HAP-1 (cell line): ENCODE data around the gene RNPEPL1.

Source experiments
- DNase-seq, 2 experiments: peaks; one replicate each; pipeline ENCODE4 v3.0.0-alpha.2; 2016 to 2020; ENCODE audit warnings: low spot score in 2 of 2
- H3K27me3 ChIP-seq: fragments of 250-450 bp; sonication (Bioruptor Pico); 2 replicates; pipeline ENCODE4 v1.5.1; 2020; ENCODE audit warnings: low read depth, mild to moderate bottlenecking, moderate library complexity
- H3K36me3 ChIP-seq: fragments of 250-450 bp; sonication (Bioruptor Pico); replicated peaks from 2 replicates; pipeline ENCODE4 v1.5.1; 2020; ENCODE audit warnings: mild to moderate bottlenecking
- H3K4me1 ChIP-seq: fragments of 250-450 bp; sonication (Bioruptor Pico); 2 replicates; pipeline ENCODE4 v1.5.1; 2020; ENCODE audit warnings: mild to moderate bottlenecking
- H3K4me3 ChIP-seq: fragments of 250-450 bp; sonication (Bioruptor Pico); 2 replicates; pipeline ENCODE4 v1.5.1; 2020; ENCODE audit warnings: mild to moderate bottlenecking, moderate library complexity
- H3K9me3 ChIP-seq: fragments of 250-450 bp; sonication (Bioruptor Pico); 2 replicates; pipeline ENCODE4 v1.5.1; 2020; ENCODE audit warnings: mild to moderate bottlenecking, moderate library complexity
- in situ Hi-C: fragments of 300-500 bp; cut with MboI; formaldehyde crosslinking; loops from 3 replicates; pipeline ENCODE4 v1.14.3; 2020; ENCODE audit warnings: low sequenced_read_pairs, inconsistent platforms, mixed read lengths

Gene RNPEPL1

DNA sequence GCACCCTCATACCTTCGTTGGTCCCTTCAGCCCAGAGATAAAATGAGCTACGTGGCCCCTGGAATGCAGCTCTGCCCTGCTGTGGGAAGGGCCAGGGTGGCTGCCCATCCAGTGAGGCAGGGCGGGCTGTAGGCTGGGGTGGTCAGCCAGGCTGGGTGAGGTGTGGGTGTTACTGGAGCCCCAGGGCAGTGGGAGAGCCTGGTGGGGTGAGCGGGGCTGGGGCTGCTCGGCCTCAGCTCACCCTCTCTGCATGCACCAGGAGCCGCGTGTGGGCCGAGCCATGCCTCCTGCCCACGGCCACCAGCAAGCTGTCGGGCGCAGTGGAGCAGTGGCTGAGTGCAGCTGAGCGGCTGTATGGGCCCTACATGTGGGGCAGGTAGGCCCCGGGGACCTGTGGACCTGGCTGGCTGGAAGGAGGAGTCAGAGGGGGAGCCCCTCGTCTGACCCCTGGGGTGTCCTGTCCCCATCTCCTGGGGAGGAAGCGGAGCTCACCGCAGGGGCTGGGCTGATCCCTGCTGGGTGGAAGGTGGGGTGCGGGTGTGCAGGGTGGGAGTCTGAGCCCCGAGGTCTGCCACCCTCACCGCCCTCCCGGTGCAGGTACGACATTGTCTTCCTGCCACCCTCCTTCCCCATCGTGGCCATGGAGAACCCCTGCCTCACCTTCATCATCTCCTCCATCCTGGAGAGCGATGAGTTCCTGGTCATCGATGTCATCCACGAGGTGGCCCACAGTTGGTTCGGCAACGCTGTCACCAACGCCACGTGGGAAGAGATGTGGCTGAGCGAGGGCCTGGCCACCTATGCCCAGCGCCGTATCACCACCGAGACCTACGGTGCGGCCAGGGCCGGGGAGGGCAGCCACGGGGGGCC is 5.5 kb downstream of the RNPEPL1 start:
- Histone ChIP-seq H3K36me3 (peaks cover 14% of the 10 kb centered on the region), H3K4me3 (no peak overlapping the region), H3K27me3 (no peaks in the 10 kb centered on the region), H3K4me1 (no peaks in the 10 kb centered on the region; the same call in 1 of the 2 replicates), H3K9me3 (no peaks in the 10 kb centered on the region)
- no peak for DNase-seq
- in situ Hi-C loops, result no loop called here

GRCh38 chr2:240574386-240575100 is 6.3 kb downstream of the RNPEPL1 start:
- H3K9me3 ChIP-seq, result no peaks in the 10 kb centered on the region
- in situ Hi-C loops, result no loop called here
- DNase-seq, result no peak
- no peak overlapping the region for H3K4me3 ChIP-seq
- peaks cover 14% of the 10 kb centered on the region for H3K36me3 ChIP-seq
- H3K27me3 ChIP-seq, result no peaks in the 10 kb centered on the region
- H3K4me1 ChIP-seq, result no peaks in the 10 kb centered on the region; the same call in 1 of the 2 replicates

DNA sequence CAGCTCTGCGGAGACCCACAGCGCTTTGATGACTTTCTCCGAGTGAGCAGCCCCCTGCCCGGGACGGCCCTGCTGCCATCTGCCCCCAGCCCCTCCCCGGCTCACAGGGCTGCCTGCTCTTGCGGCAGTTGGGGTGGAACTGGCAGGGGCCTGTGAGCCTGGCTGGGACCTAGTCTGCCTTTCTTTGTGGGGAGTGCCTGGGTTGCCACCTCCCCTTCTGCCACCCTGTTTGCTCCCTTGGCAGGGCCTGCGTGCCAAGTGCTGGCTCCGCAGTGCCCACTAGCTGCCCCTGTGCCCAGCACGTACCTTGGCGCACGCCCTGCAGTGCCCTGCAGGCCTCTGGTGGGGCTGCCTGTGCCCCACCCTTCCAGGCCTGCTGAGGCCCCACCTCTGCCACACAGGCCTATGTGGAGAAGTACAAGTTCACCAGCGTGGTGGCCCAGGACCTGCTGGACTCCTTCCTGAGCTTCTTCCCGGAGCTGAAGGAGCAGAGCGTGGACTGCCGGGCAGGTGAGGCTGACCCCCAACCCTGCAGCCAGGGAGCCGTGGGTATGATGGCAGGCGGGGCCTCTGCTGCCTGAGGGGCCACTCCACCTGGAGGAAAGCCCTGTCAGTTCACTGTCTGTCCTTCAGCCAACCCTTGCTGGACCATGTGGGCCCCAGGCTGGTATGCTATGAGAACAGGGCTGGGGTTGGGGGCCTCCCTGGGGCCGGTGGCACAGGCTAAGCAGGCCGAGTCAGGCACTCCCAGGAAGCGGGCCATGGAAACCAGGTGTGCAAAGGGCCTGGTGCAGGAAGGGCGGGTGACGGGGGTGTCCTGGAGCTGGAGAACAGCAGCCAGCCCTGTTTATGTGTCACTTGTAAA is 7.0 kb downstream of the RNPEPL1 start:
- H3K4me1 ChIP-seq, result no peaks in the 10 kb centered on the region
- no peaks in the 10 kb centered on the region for H3K27me3 ChIP-seq
- no peaks in the 10 kb centered on the region for H3K9me3 ChIP-seq
- no peak overlapping the region for H3K4me3 ChIP-seq
- in situ Hi-C loops, result no loop called here
- no peak for DNase-seq
- peaks cover 14% of the 10 kb centered on the region for H3K36me3 ChIP-seq

DNA sequence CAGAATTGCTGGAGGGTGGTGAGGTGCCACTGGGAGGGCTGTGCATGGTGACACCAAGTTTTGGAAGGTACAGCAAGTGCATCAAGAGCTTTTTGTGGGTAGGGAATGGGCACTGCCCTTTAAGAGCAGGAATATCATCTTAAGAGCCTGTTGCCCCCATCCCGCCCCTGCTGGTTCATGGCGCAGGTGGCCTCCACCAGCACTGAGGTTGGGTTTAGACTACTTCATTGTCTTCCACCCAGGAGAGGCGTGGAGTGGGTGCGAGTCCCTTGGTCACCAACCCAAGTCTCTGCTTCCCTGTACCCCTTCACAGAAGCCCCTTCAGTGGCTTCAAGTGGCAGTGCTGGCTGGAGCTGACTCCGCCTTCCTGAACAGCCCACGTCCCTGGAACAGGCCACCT is 7.8 kb downstream of the RNPEPL1 start:
- Histone ChIP-seq H3K9me3 (no peaks in the 10 kb centered on the region), H3K4me3 (no peak overlapping the region), H3K27me3 (no peaks in the 10 kb centered on the region), H3K4me1 (no peaks in the 10 kb centered on the region), H3K36me3 (peaks cover 14% of the 10 kb centered on the region)
- in situ Hi-C loops, result no loop called here
- no peak for DNase-seq

DNA sequence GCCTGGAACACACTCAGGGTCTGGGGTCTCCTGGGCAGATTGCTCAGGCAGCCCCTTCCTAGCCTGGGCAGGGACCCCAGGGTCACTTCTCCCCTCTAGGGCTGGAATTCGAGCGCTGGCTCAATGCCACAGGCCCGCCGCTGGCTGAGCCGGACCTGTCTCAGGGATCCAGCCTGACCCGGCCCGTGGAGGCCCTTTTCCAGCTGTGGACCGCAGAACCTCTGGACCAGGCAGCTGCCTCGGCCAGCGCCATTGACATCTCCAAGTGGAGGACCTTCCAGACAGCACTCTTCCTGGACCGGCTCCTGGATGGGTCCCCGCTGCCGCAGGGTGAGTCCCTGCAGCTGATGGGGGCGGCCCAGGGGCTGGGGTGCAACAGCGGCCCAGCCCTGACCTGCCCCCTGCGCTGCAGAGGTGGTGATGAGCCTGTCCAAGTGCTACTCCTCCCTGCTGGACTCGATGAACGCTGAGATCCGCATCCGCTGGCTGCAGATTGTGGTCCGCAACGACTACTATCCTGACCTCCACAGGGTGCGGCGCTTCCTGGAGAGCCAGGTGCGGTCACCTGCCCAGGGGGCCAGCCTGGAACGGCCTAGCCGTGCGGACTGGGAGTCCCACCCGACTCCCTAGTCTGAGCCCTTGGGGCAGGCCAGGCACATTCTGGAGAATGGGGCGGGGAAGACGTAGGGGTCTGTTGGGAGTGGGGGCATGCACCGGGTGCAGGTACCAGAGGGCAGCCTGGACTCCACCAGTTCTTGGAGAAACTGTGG is 8.3 kb downstream of the RNPEPL1 start:
- Histone ChIP-seq H3K27me3 (no peaks in the 10 kb centered on the region), H3K36me3 (peaks cover 14% of the 10 kb centered on the region), H3K4me1 (no peaks in the 10 kb centered on the region), H3K9me3 (no peaks in the 10 kb centered on the region), H3K4me3 (no peak overlapping the region)
- in situ Hi-C loops, result no loop called here
- no peak for DNase-seq

GRCh38 chr2:240577281-240578109 is 9.2 kb downstream of the RNPEPL1 start:
- DNase-seq, result no peak
- no peaks in the 10 kb centered on the region for H3K9me3 ChIP-seq
- no peaks in the 10 kb centered on the region for H3K27me3 ChIP-seq
- peaks cover 4% of the 10 kb centered on the region for H3K4me1 ChIP-seq
- no peak overlapping the region for H3K4me3 ChIP-seq
- H3K36me3 ChIP-seq, result peaks cover 14% of the 10 kb centered on the region
- in situ Hi-C loops, result no loop called here

- H3K4me1 ChIP-seq, result peaks cover 10% of the 10 kb centered on the region
- H3K36me3 ChIP-seq, result peaks cover 14% of the 10 kb centered on the region
- H3K9me3 ChIP-seq, result no peaks in the 10 kb centered on the region
- H3K4me3 ChIP-seq, result no peak overlapping the region
- DNase-seq, result no peak
- H3K27me3 ChIP-seq, result no peaks in the 10 kb centered on the region
- in situ Hi-C loops, result no loop called here
Observed at GRCh38 chr2:240578110-240578450, 9.8 kb downstream of the RNPEPL1 start.

- H3K4me3 ChIP-seq, result no peak overlapping the region
- H3K27me3 ChIP-seq, result no peaks in the 10 kb centered on the region
- H3K9me3 ChIP-seq, result no peaks in the 10 kb centered on the region
- peaks cover 11% of the 10 kb centered on the region for H3K4me1 ChIP-seq
- peaks cover 14% of the 10 kb centered on the region for H3K36me3 ChIP-seq
- no peak for DNase-seq
- in situ Hi-C loops, result no loop called here
Observed at GRCh38 chr2:240578488-240578887, 10.2 kb downstream of the RNPEPL1 start.

- H3K27me3 ChIP-seq, result no peaks in the 10 kb centered on the region
- no peak overlapping the region for H3K4me3 ChIP-seq
- H3K36me3 ChIP-seq, result peaks cover 14% of the 10 kb centered on the region
- no peak for DNase-seq
- no peaks in the 10 kb centered on the region for H3K9me3 ChIP-seq
- peaks cover 11% of the 10 kb centered on the region for H3K4me1 ChIP-seq
- in situ Hi-C loops, result no loop called here
Observed at GRCh38 chr2:240579071-240579762, 10.9 kb downstream of the RNPEPL1 start.

DNA sequence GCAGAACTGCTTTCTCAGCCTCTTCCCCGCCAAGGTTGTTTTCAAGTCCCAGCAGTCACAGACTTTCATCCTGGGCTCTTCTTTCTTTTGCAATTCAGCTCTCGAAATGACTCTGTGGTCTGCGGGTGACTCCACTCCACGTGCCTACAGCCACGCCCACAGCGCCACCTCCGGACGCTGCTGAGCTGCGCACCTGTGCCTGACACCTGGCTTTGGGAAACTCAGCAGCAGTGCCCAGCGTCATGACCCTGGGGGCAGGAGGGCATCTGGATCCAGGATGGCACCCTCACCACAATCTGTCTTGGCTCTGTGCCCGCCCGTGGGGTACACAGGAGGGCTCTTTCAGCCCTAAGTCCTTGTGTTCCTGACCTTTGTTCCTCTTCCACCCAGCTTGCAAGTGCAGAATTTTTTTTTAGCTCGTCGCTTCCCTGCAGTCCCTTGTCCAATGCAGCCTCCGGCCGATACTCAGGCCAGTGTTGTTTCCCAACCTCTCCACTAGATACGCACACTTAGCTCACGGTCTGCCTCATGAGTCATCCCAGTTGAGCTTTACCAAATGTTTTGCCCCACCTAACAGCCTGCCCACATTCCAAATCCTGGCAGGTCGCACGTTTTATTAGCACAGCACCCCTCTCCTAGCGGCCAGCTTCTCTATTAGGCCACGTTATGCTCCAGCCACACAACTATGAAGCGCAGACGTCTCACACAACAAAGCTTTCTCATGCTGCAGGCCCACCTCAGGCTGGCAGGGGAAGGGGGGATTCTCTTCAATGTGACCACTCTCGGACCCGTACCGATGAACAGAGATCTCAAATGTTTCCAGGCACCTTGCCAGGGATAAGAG is 11.7 kb downstream of the RNPEPL1 start:
- H3K4me1 ChIP-seq, result peaks cover 17% of the 10 kb centered on the region
- no peaks in the 10 kb centered on the region for H3K27me3 ChIP-seq
- no peaks in the 10 kb centered on the region for H3K9me3 ChIP-seq
- in situ Hi-C loops, result no loop called here
- DNase-seq, result no peak
- H3K36me3 ChIP-seq, result peaks cover 14% of the 10 kb centered on the region
- H3K4me3 ChIP-seq, result no peak overlapping the region

GRCh38 chr2:240581811-240582210 is 13.5 kb downstream of the RNPEPL1 start:
- Histone ChIP-seq H3K4me1 (peaks cover 18% of the 10 kb centered on the region), H3K4me3 (no peak overlapping the region), H3K9me3 (no peaks in the 10 kb centered on the region), H3K36me3 (peaks cover 13% of the 10 kb centered on the region), H3K27me3 (no peaks in the 10 kb centered on the region)
- DNase-seq, result no peak
- in situ Hi-C loops, result no loop called here
